HepG2 (cell line): ENCODE results near the gene PERP. TPM values are rescaled to one million over a fixed set of nuclear protein-coding genes. Genes with fewer than 3 reads are reported as not detected.

Experiments
- ATAC-seq: fragments of 200-7000 bp; cut with Tn5 transposase; 3 replicates; pipeline ENCODE4 v1.9.1; 2020; ENCODE audit warnings: mild to moderate bottlenecking, moderate library complexity
- BruUV-seq: library from RNA; stranded (reverse); fragments of 400-500 nt; replicated peaks from 2 replicates; lab custom pipeline; 2021; lab: Mats Ljungman, UMichigan
- CTCF ChIA-PET: fragments of 300-600 bp; formaldehyde crosslinking; extraction: SDS; loops from one replicate; lab custom pipeline; 2021; ENCODE audit warnings: low total read pairs, inconsistent platforms, low intra/inter-chr PET ratio; lab: Yijun Ruan, JAX
- POLR2A ChIA-PET: fragments of 350-600 bp; sonication (Branson Sonifier 250); formaldehyde crosslinking; loops from one replicate; lab custom pipeline; 2020; ENCODE audit warnings: antibody characterized with exemption, inconsistent platforms; lab: Yijun Ruan, JAX
- DNase-seq: peaks from one replicate; pipeline ENCODE4 v3.0.0-alpha.2; 2015; ENCODE audit warnings: low spot score
- FAIRE-seq: peaks from 3 replicates; lab custom pipeline; 2011; peaks lifted over from hg19 to GRCh38; lab: Jason Lieb, UNC
- H2AFZ ChIP-seq: one replicate; pipeline ENCODE4 v1.6.1; 2011; ENCODE audit warnings: low read length, inconsistent platforms
- H3K27ac ChIP-seq: fragments of 300-600 bp; 3 replicates; pipeline ENCODE4 v1.8.0; 2011; ENCODE audit warnings: mixed run types, mild to moderate bottlenecking, mixed read lengths, low read length, inconsistent platforms; ENCODE audit not compliant: insufficient read depth; ENCODE audit errors: extremely low read length
- H3K27me3 ChIP-seq, 2 experiments: fragments of 200-600 bp in 1 of 2; 2 replicates in 1 of 2; 3 replicates in 1 of 2; pipeline versions ENCODE4 v1.6.0 to v1.8.0; 2011; ENCODE audit warnings: low read length in 2 of 2, mild to moderate bottlenecking in 2 of 2, moderate library complexity in 2 of 2, inconsistent platforms in 1 of 2; ENCODE audit not compliant: insufficient read depth in 2 of 2, control insufficient read depth in 1 of 2
- H3K36me3 ChIP-seq, 2 experiments: fragments of 200-600 bp in 1 of 2; replicated peaks in 1 of 2; 2 replicates in 1 of 2; 3 replicates in 1 of 2; pipeline versions ENCODE4 v1.5.1 to v1.8.0; 2011; ENCODE audit warnings: low read length in 2 of 2, inconsistent platforms in 1 of 2; ENCODE audit not compliant: insufficient read depth in 2 of 2, control insufficient read depth in 1 of 2
- H3K4me1 ChIP-seq: 2 replicates; pipeline ENCODE4 v1.5.1; 2012; ENCODE audit warnings: low read length, inconsistent platforms; ENCODE audit not compliant: insufficient read depth
- H3K4me2 ChIP-seq: 2 replicates; pipeline ENCODE4 v1.6.0; 2011; ENCODE audit warnings: low read depth, low read length, inconsistent platforms
- H3K4me3 ChIP-seq, 3 experiments: fragments of 200-600 bp in 1 of 3; sonication (generic), shearing (Covaris generic) in 1 of 3; replicated peaks in 1 of 3; 2 replicates each; pipeline ENCODE4 v1.5.1; 2011 to 2016; ENCODE audit warnings: low read length in 3 of 3, inconsistent platforms in 2 of 3, low read depth in 2 of 3, mild to moderate bottlenecking in 2 of 3, control low read depth in 1 of 3, mixed read lengths in 1 of 3; ENCODE audit not compliant: insufficient read depth in 1 of 3
- H3K79me2 ChIP-seq: one replicate; pipeline ENCODE4 v1.6.1; 2011; ENCODE audit warnings: low read length, inconsistent platforms; ENCODE audit not compliant: insufficient read depth
- H3K9ac ChIP-seq: 2 replicates; pipeline ENCODE4 v1.6.0; 2011; ENCODE audit warnings: mild to moderate bottlenecking, low read depth, low read length, inconsistent platforms; ENCODE audit not compliant: insufficient read depth
- H3K9me3 ChIP-seq: 2 replicates; pipeline ENCODE4 v1.5.1; 2012; ENCODE audit warnings: mild to moderate bottlenecking, low read length
- H4K20me1 ChIP-seq: 2 replicates; pipeline ENCODE4 v1.6.0; 2011; ENCODE audit warnings: inconsistent platforms, mild to moderate bottlenecking, low read length, moderate library complexity; ENCODE audit not compliant: insufficient read depth
- ARNT2 ChIP-seq: sonication (generic); formaldehyde crosslinking; IDR thresholded peaks from 2 replicates; pipeline ENCODE4 v1.8.0; 2022; ENCODE audit warnings: mild to moderate bottlenecking, low read depth, missing genetic modification reagents, moderate library complexity
- GTF3A ChIP-seq: sonication (generic); formaldehyde crosslinking; conservative IDR thresholded peaks from 2 replicates; pipeline ENCODE4 v1.4.0; 2020; ENCODE audit warnings: mild to moderate bottlenecking, missing genetic modification reagents
- HOXA3 ChIP-seq: sonication (generic); formaldehyde crosslinking; IDR thresholded peaks from 2 replicates; pipeline ENCODE4 v1.5.0; 2020; ENCODE audit warnings: missing genetic modification reagents
- IKZF4 ChIP-seq: sonication (generic); formaldehyde crosslinking; IDR thresholded peaks from 2 replicates; pipeline ENCODE4 v1.5.1; 2020; ENCODE audit warnings: borderline replicate concordance, mild to moderate bottlenecking, low read depth, missing genetic modification reagents; ENCODE audit errors: not compliant biosample characterization
- PHF8 ChIP-seq: sonication (generic); formaldehyde crosslinking; IDR thresholded peaks from 2 replicates; pipeline ENCODE4 v1.5.0; 2020; ENCODE audit warnings: missing genetic modification reagents
- TEAD3 ChIP-seq: optimal IDR thresholded peaks from 2 replicates; pipeline ENCODE3; 2016; ENCODE audit warnings: borderline replicate concordance
- ZNF547 ChIP-seq: sonication (generic); formaldehyde crosslinking; IDR thresholded peaks from 2 replicates; pipeline ENCODE4 v1.5.1; 2020; ENCODE audit warnings: mild to moderate bottlenecking, missing genetic modification reagents
- ZNF720 ChIP-seq: sonication (generic); formaldehyde crosslinking; IDR thresholded peaks from 2 replicates; pipeline ENCODE4 v1.4.0; 2020; ENCODE audit warnings: missing genetic modification reagents
- ZNF790 ChIP-seq: sonication (generic); formaldehyde crosslinking; IDR thresholded peaks from 2 replicates; pipeline ENCODE4 v1.8.0; 2022; ENCODE audit warnings: missing genetic modification reagents, mild to moderate bottlenecking, borderline replicate concordance
- whole genome bisulfite sequencing: methylation state at CpG from one replicate; pipeline ENCODE4 v1.1.6; 2017; ENCODE audit warnings: low lambda C conversion rate; 5-methylcytosine and 5-hydroxymethylcytosine counted together
- in situ Hi-C: cut with HindIII; loops from 2 replicates; pipeline ENCODE4 v1.10.0; 2017; ENCODE audit warnings: low pct_unique_long_range_greater_than_20kb; ENCODE audit not compliant: extremely low pct_ligation_motif_present
- intact Hi-C: fragments of 100-400 bp; cut with micrococcal nuclease; formaldehyde crosslinking; loops from one replicate; pipeline ENCODE4 v1.10.0; 2022; ENCODE audit not compliant: unreplicated experiment
- polyA plus RNA-seq, 8 experiments: library from polyadenylated mRNA; depleted of rRNA in 3 of 8; stranded (reverse) in 7 of 8; unstranded in 1 of 8; fragments of >200 nt; fragmentation: Illumina TruSeq in 4 of 8; extraction: Trizol in 4 of 8; gene quantifications; 2 replicates each; pipeline versions ENCODE4 v1.2.1 to v1.2.3, GENCODE V29; 2011 to 2016; ENCODE audit warnings: low read depth in 4 of 8, missing spikeins in 1 of 8, mixed read lengths in 1 of 8; ENCODE audit not compliant: insufficient read depth in 1 of 8
- total RNA-seq, 5 experiments: library from RNA; depleted of rRNA; stranded (reverse); fragments of >200 nt; fragmentation: Illumina TruSeq; extraction: Trizol; gene quantifications; 2 replicates each; pipeline ENCODE4 v1.2.3, GENCODE V29; 2016; ENCODE audit warnings: low read depth in 1 of 5
- TF ChIP-seq, protein P1 (sequence below): sonication (generic); formaldehyde crosslinking; IDR thresholded peaks from 2 replicates; pipeline ENCODE4 v1.5.1; 2020; ENCODE audit warnings: missing genetic modification reagents, mild to moderate bottlenecking, borderline replicate concordance
- TF ChIP-seq, protein P2 (sequence below): IDR thresholded peaks from 2 replicates; pipeline ENCODE4 v1.6.1; 2018; ENCODE audit warnings: missing genetic modification reagents, mild to moderate bottlenecking, missing compliant biosample characterization
- TF ChIP-seq, protein P3 (sequence below): sonication (generic); formaldehyde crosslinking; IDR thresholded peaks from 2 replicates; pipeline ENCODE4 v1.4.0; 2020; ENCODE audit warnings: missing genetic modification reagents
- TF ChIP-seq, protein P4 (sequence below): sonication (generic); formaldehyde crosslinking; IDR thresholded peaks from 2 replicates; pipeline ENCODE4 v1.5.0; 2020; ENCODE audit warnings: missing genetic modification reagents
- TF ChIP-seq, protein P5 (sequence below): sonication (generic); formaldehyde crosslinking; IDR thresholded peaks from 2 replicates; pipeline ENCODE4 v1.4.0; 2020; ENCODE audit warnings: missing genetic modification reagents

PERP gene
- total and polyA plus RNA-seq, 2 of the 13 experiments (the other 11 are each of a cell fraction or from before 2014, with no cell fraction given), result 26.0 to 53.0 TPM

DNA sequence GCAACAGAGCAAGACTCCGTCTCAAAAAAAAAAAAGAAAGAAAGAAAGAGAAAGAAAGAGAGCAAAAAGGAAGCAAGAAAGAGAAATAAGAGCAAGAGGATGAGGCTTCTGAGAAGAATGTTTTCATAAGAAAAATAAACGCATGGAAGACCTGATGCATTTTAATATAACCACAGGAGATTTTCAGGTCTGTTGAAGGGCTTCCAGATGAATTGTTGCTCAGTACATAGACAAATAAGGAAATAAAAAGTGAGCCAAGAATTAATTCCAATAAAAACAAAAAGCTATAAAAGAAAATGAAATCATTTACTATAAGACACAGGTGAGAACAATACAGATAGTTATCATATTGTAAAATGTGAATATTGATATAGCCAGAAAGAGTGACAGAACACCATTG, 43.5 kb downstream of the PERP start:
- FAIRE-seq, result no peak
- ATAC-seq, result no peak
- no peaks in the 10 kb centered on the region for H3K36me3 ChIP-seq
- DNase-seq, result no peak
- no peaks in the 10 kb centered on the region for H4K20me1 ChIP-seq
- no peak overlapping the region for H3K9ac ChIP-seq
- no peaks in the 10 kb centered on the region for H3K9me3 ChIP-seq
- no peak overlapping the region for H3K4me2 ChIP-seq
- H3K4me3 ChIP-seq, result no peak overlapping the region
- BruUV-seq, result no TSS peak
- TF ChIP-seq HOXA3 (CRISPR knock-in tag) (no peak), GTF3A (CRISPR knock-in tag) (no peak), TEAD3 (no peak), IKZF4 (CRISPR knock-in tag) (no peak), PHF8 (no peak), ZNF790 (CRISPR knock-in tag) (no peak), ZNF720 (no peak), ZNF547 (CRISPR knock-in tag) (no peak), ARNT2 (no peak)
- TF ChIP-seq, protein P1, sequence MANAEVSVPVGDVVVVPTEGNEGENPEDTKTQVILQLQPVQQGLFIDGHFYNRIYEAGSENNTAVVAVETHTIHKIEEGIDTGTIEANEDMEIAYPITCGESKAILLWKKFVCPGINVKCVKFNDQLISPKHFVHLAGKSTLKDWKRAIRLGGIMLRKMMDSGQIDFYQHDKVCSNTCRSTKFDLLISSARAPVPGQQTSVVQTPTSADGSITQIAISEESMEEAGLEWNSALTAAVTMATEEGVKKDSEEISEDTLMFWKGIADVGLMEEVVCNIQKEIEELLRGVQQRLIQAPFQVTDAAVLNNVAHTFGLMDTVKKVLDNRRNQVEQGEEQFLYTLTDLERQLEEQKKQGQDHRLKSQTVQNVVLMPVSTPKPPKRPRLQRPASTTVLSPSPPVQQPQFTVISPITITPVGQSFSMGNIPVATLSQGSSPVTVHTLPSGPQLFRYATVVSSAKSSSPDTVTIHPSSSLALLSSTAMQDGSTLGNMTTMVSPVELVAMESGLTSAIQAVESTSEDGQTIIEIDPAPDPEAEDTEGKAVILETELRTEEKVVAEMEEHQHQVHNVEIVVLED (CRISPR knock-in tag), result no peak
- TF ChIP-seq, protein P2, sequence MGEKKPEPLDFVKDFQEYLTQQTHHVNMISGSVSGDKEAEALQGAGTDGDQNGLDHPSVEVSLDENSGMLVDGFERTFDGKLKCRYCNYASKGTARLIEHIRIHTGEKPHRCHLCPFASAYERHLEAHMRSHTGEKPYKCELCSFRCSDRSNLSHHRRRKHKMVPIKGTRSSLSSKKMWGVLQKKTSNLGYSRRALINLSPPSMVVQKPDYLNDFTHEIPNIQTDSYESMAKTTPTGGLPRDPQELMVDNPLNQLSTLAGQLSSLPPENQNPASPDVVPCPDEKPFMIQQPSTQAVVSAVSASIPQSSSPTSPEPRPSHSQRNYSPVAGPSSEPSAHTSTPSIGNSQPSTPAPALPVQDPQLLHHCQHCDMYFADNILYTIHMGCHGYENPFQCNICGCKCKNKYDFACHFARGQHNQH (CRISPR knock-in tag), result no peak
- TF ChIP-seq, protein P3, sequence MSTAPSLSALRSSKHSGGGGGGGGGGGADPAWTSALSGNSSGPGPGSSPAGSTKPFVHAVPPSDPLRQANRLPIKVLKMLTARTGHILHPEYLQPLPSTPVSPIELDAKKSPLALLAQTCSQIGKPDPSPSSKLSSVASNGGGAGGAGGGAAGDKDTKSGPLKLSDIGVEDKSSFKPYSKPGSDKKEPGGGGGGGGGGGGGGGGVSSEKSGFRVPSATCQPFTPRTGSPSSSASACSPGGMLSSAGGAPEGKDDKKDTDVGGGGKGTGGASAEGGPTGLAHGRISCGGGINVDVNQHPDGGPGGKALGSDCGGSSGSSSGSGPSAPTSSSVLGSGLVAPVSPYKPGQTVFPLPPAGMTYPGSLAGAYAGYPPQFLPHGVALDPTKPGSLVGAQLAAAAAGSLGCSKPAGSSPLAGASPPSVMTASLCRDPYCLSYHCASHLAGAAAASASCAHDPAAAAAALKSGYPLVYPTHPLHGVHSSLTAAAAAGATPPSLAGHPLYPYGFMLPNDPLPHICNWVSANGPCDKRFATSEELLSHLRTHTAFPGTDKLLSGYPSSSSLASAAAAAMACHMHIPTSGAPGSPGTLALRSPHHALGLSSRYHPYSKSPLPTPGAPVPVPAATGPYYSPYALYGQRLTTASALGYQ, result no peak
- TF ChIP-seq, protein P4, sequence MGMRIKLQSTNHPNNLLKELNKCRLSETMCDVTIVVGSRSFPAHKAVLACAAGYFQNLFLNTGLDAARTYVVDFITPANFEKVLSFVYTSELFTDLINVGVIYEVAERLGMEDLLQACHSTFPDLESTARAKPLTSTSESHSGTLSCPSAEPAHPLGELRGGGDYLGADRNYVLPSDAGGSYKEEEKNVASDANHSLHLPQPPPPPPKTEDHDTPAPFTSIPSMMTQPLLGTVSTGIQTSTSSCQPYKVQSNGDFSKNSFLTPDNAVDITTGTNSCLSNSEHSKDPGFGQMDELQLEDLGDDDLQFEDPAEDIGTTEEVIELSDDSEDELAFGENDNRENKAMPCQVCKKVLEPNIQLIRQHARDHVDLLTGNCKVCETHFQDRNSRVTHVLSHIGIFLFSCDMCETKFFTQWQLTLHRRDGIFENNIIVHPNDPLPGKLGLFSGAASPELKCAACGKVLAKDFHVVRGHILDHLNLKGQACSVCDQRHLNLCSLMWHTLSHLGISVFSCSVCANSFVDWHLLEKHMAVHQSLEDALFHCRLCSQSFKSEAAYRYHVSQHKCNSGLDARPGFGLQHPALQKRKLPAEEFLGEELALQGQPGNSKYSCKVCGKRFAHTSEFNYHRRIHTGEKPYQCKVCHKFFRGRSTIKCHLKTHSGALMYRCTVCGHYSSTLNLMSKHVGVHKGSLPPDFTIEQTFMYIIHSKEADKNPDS (CRISPR knock-in tag), result no peak
- TF ChIP-seq, protein P5, sequence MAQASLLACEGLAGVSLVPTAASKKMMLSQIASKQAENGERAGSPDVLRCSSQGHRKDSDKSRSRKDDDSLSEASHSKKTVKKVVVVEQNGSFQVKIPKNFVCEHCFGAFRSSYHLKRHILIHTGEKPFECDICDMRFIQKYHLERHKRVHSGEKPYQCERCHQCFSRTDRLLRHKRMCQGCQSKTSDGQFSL (CRISPR knock-in tag), result no peak
- TF ChIP-seq, all 625 proteins: peak for 0
- 85% methylated on average over 2 of the region's 2 CpGs for WGBS
- in situ Hi-C loops, result no loop called here
- no peak overlapping the region for H2AFZ ChIP-seq
- peaks cover 0 to 3% of the 10 kb centered on the region in 2 experiments; a peak in 1 of 5 replicates for H3K27me3 ChIP-seq
- no peak overlapping the region for H3K27ac ChIP-seq
- ChIA-PET POLR2A (no interaction called here), CTCF (no interaction called here)
- no peaks in the 10 kb centered on the region for H3K79me2 ChIP-seq
- intact Hi-C loops, result no loop called here
- H3K4me1 ChIP-seq, result no peaks in the 10 kb centered on the region
